Jurkat, Clone E6-1 (cell line): ENCODE data around the gene GFRA1.
A peak's percentile ranks its signal among the peaks of the same experiment; 100 is the strongest.

Source experiments
- DNase-seq: peaks from one replicate; pipeline ENCODE4 v3.0.0-alpha.2; 2011; ENCODE audit warnings: low read depth, low spot score
- H3K4me3 ChIP-seq: 2 replicates; pipeline ENCODE4 v1.5.1; 2011; ENCODE audit warnings: mild to moderate bottlenecking, low read length, control low read depth, moderate library complexity

The GFRA1 gene

DNA sequence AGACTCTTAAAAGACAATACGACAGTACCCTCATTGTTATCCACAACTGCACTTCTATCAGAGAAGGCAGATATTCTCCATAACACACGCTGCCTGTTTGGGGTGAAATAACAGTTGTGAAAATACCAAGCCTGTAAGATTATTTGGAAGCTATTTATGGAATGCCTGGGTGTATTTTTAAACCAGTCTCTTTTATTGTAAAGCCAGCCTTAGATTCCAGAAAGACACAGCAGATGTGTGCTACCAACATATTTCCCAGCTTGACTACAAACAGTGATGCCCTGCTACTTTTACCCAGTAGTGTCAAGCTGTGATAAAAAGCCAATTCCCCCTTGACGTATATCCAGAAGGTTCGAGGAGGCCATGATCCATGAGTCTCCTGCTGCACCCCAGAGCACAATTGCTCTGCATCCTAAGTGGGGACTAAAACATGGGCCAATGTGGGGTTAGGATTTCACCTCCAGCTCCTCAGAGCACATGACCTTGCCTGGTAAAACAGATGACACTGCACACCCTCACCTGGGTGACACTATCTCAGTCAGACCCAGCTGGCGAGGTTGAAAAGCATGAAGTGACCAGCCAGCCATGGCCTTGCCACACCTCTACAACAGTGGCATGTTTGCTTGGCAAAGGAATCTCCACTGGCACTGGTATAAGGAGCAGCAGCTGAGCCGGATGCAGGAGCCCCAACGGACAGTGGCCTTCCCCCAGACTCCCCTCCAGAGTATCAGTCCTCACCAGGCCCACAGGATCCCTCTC is 62.2 kb downstream of the GFRA1 start:
- H3K4me3 ChIP-seq, result no peak overlapping the region; the same call in 1 of the 2 replicates
- DNase-seq, result no peak

DNA sequence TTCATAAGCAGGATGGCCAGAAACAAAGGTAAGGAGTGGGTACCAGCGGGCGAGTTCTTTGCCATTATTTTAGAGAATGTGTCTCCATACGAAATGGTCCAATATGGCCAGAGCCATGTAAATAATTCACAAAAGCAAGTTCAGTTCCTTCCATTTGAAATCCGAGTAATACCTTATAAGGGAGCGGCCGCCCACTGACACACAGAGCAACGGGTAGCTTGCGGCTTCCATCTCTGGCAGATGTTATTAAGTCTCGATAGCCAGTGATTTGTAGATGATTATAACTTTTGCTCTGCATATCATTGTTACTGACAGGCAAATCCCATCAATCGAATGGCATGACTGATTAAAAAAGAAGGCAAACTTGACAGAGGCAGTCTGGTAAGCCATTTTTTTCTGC is 63.2 kb downstream of the GFRA1 start:
- peak; percentile 77 for DNase-seq
- H3K4me3 ChIP-seq, result peak overlapping the region; percentile 25

- peak overlapping the region; percentile 25 for H3K4me3 ChIP-seq
- DNase-seq, result peak; percentile 97
Measured at GRCh38 chr10:116208956-116209567, 63.9 kb downstream of the GFRA1 start.

DNA sequence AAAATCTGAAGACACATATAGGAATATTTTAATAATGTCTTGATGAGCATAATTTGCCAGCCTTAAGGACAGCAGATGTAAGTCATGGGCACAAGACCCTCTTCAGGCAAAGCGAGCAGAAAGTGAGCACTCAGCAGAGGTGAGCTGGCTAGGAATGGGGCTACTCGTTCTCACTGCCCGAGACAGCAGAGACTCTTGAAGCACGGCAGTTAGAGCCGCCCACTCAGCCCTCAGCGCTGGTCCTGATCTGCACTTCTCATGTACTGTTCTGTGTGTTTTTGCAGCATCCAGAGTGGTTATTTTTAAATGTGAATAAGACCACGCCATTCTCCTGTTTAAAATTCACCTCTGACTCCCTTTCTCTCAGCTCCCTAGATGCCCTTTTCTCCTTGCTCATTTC is 65.3 kb downstream of the GFRA1 start:
- H3K4me3 ChIP-seq, result no peak overlapping the region
- no peak for DNase-seq

GRCh38 chr10:116203661-116204060 is 69.3 kb downstream of the GFRA1 start:
- no peak for DNase-seq
- H3K4me3 ChIP-seq, result no peak overlapping the region

- no peak for DNase-seq
- H3K4me3 ChIP-seq, result no peak overlapping the region
Measured at GRCh38 chr10:116201670-116202430, 71.2 kb downstream of the GFRA1 start.

DNA sequence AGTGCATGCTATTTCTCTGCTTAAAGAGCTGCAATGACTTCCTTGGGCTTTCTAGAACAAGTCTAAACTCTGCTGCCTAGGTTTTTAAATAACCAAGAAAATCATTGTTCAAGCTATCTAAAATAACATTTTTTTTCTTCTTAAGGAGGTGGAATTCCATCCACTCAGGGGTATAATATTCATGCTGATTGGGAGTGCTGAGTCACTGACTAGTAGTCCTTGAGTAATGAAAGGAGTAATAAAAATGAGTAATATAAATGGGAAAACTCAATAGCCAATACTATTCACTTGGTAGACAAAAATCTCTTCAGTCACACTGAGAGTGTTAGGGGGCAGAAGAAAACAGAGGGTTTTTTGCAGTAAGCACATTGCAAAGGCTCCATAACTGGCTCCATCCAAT is 72.0 kb downstream of the GFRA1 start:
- H3K4me3 ChIP-seq, result no peak overlapping the region
- DNase-seq, result no peak

DNA sequence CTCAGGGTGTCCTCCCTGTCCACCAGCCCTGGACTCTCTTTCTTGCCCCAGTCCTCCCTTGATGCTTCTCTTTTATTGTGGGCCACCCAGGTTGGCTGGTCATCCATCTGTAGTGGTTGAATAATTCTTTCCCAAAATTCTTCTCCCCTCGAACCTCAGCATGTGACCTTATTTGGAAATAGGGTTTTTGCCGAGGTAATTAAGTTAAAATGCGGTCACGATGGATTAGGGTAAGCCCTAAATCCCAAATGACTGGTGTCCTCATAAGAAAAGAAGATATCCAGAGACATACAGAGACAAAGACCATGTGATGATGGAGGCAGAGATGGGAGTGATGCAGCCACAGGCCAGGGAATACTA is 74.3 kb downstream of the GFRA1 start:
- no peak for DNase-seq
- H3K4me3 ChIP-seq, result no peak overlapping the region

- DNase-seq, result peak; percentile 95
- peak overlapping the region; percentile 4 for H3K4me3 ChIP-seq
Measured at GRCh38 chr10:116197946-116198675, 74.9 kb downstream of the GFRA1 start.

DNA sequence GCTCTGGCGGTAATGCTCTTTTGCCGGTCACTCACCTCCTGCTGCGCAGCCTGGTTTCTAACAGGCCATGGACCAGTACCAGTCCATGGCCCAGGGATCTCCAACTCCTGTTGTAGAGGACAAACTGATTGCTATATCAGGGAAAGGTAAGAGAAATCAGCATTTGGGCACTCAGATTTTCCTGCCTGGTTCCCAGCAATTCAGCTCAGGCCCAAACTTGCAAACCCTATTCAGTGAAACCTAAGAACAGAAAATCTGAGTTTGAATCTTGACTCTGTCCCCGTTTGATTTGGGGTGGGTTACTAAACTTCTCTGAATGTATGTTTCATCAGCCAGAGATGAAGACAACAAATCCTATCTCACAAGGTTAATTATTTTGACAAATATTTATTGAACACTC is 77.4 kb downstream of the GFRA1 start:
- H3K4me3 ChIP-seq, result no peak overlapping the region
- DNase-seq, result no peak

GRCh38 chr10:116195039-116195438 is 78.0 kb downstream of the GFRA1 start:
- H3K4me3 ChIP-seq, result no peak overlapping the region
- DNase-seq, result no peak

- no peak overlapping the region for H3K4me3 ChIP-seq
- no peak for DNase-seq
Measured at GRCh38 chr10:116194061-116194460, 78.9 kb downstream of the GFRA1 start.

DNA sequence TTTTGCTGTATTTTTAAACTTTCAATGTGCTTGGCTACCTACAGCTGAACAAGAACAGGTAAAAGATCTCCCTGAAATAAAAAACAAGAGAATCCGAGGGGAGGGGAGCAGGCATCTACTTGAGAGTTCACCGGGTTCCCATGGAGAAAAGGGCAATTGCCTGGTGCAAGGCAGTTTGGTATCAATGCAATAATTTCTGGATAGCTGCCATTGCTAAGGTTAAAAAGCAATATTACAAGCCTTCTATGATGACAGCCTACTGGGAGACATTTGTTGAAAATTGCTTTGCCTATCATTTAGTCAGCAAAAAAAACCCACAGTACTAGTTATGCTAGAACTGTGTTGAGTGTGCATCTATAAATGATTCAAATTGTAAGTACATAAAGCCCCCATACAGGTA is 82.1 kb downstream of the GFRA1 start:
- no peak for DNase-seq
- H3K4me3 ChIP-seq, result no peak overlapping the region

- no peak for DNase-seq
- no peak overlapping the region for H3K4me3 ChIP-seq
Measured at GRCh38 chr10:116186273-116186672, 86.7 kb downstream of the GFRA1 start.

GRCh38 chr10:116185199-116185867 is 87.7 kb downstream of the GFRA1 start:
- DNase-seq, result no peak
- no peak overlapping the region for H3K4me3 ChIP-seq

DNA sequence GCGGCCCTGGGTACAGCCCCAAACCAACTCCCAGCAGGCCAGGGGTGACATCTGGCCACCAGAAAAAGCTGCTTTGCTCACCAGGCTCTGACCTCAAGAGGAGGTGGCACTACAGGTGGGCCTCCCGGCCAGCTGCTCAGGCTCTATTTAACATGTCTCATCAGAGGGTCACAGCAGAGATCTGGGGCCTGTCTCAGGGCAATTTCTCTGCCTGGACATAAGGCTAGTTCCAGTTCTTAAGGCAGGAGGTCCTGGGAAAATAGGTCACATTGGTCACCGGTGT is 88.6 kb downstream of the GFRA1 start:
- no peak for DNase-seq
- no peak overlapping the region for H3K4me3 ChIP-seq

DNA sequence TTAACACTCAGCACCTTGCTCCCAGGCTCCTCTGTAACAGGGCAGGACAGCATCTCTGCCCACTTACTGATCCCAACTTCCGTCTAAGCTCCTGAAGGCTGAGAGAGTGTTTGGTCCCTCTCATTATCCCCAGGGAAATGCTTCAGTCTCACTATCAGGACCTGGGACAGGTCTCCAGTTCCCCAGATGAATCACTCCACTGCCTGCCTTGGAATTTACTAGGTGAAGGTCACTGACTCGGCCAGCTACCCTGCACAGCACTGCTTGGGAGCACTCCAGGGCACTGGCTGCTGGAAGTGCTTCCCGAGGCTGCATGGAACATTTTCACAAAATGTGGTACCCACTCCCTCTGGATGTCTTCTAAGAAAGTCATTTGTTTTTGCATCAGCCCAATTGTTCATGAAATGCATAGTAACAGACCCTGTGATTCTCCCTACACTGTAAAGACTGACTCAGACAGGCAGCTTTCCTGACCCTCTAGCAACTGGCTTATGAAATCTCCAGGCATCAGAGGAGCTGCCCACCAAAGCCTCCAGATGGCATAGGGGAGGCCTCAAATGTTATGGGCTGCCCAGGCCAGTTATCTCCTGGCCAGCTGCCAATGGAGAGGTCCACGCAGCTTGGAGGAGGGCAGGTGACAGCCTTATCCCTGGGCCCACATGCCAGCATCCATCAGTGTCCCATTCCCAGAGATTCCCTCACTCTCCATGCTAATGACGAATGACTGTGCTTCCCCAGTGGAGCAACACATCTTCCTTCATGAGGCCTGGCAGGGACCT is 89.1 kb downstream of the GFRA1 start:
- DNase-seq, result no peak
- no peak overlapping the region for H3K4me3 ChIP-seq

GRCh38 chr10:116182426-116182825 is 90.6 kb downstream of the GFRA1 start:
- DNase-seq, result no peak
- no peak overlapping the region for H3K4me3 ChIP-seq
